GM12874 (cell line): ENCODE measurements around the gene FLCN.
A peak's percentile ranks its signal among the peaks of the same experiment; 100 is the strongest.

Experiments
- CTCF ChIP-seq: IDR thresholded peaks from 2 replicates; pipeline ENCODE4 v1.5.1; 2011; ENCODE audit warnings: low read depth, mild to moderate bottlenecking, control low read depth, low read length, moderate library complexity; ENCODE audit not compliant: insufficient read depth

Gene FLCN

GRCh38 chr17:17237026-17237799 lies at the start of gene FLCN:
Gene FLCN (minus strand): TSS chr17:17237168. CDS start chr17:17228137, 9,031 bp downstream.
- no peak for TF ChIP-seq CTCF

- TF ChIP-seq CTCF: no peak
Observed at GRCh38 chr17:17285951-17286350, 49.0 kb upstream of the FLCN start.

- no peak for TF ChIP-seq CTCF
Observed at GRCh38 chr17:17280613-17281549, 43.9 kb upstream of the FLCN start, which contains the start of gene COPS3. Gene COPS3 (minus strand): TSS chr17:17281246. CDS start chr17:17281186, 60 bp downstream.

- no peak for TF ChIP-seq CTCF
Observed at GRCh38 chr17:17279316-17279715, 42.3 kb upstream of the FLCN start.

GRCh38 chr17:17275971-17276370 lies 39.0 kb upstream of the FLCN start:
- TF ChIP-seq CTCF: no peak

GRCh38 chr17:17269926-17270773 lies 33.2 kb upstream of the FLCN start:
- peak; percentile 45 for TF ChIP-seq CTCF
